ENCODE measurements around the gene BIRC6. TPM values are rescaled to one million over a fixed set of nuclear protein-coding genes. Genes with fewer than 3 reads are reported as not detected.

The BIRC6 gene
- total RNA-seq, 1 experiment from 2014 or later: 63.1 TPM

GRCh38 chr2:32485399-32485798 is 128.6 kb downstream of the BIRC6 start (continued):
- TF ChIP-seq ZBTB43 (CRISPR knock-in tag; IDR thresholded peaks at IDR 0.05) (no peak), RORB (CRISPR knock-in tag; IDR thresholded peaks at IDR 0.05) (no peak), SP1 (CRISPR knock-in tag; conservative IDR thresholded peaks at IDR 0.05) (no peak), SMAD3 (CRISPR knock-in tag; IDR thresholded peaks at IDR 0.05; ENCODE audit: borderline replicate concordance) (no peak), ELF4 (CRISPR knock-in tag; IDR thresholded peaks at IDR 0.05; ENCODE audit: low read depth) (no peak)
- TF ChIP-seq, protein P1, sequence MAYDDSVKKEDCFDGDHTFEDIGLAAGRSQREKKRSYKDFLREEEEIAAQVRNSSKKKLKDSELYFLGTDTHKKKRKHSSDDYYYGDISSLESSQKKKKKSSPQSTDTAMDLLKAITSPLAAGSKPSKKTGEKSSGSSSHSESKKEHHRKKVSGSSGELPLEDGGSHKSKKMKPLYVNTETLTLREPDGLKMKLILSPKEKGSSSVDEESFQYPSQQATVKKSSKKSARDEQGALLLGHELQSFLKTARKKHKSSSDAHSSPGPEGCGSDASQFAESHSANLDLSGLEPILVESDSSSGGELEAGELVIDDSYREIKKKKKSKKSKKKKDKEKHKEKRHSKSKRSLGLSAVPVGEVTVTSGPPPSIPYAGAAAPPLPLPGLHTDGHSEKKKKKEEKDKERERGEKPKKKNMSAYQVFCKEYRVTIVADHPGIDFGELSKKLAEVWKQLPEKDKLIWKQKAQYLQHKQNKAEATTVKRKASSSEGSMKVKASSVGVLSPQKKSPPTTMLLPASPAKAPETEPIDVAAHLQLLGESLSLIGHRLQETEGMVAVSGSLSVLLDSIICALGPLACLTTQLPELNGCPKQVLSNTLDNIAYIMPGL (CRISPR knock-in tag; IDR thresholded peaks at IDR 0.05): no peak
- TF ChIP-seq, protein P2, sequence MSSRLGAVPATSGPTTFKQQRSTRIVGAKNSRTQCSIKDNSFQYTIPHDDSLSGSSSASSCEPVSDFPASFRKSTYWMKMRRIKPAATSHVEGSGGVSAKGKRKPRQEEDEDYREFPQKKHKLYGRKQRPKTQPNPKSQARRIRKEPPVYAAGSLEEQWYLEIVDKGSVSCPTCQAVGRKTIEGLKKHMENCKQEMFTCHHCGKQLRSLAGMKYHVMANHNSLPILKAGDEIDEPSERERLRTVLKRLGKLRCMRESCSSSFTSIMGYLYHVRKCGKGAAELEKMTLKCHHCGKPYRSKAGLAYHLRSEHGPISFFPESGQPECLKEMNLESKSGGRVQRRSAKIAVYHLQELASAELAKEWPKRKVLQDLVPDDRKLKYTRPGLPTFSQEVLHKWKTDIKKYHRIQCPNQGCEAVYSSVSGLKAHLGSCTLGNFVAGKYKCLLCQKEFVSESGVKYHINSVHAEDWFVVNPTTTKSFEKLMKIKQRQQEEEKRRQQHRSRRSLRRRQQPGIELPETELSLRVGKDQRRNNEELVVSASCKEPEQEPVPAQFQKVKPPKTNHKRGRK (CRISPR knock-in tag; IDR thresholded peaks at IDR 0.05; ENCODE audit: borderline replicate concordance): no peak
- TF ChIP-seq, protein P3, sequence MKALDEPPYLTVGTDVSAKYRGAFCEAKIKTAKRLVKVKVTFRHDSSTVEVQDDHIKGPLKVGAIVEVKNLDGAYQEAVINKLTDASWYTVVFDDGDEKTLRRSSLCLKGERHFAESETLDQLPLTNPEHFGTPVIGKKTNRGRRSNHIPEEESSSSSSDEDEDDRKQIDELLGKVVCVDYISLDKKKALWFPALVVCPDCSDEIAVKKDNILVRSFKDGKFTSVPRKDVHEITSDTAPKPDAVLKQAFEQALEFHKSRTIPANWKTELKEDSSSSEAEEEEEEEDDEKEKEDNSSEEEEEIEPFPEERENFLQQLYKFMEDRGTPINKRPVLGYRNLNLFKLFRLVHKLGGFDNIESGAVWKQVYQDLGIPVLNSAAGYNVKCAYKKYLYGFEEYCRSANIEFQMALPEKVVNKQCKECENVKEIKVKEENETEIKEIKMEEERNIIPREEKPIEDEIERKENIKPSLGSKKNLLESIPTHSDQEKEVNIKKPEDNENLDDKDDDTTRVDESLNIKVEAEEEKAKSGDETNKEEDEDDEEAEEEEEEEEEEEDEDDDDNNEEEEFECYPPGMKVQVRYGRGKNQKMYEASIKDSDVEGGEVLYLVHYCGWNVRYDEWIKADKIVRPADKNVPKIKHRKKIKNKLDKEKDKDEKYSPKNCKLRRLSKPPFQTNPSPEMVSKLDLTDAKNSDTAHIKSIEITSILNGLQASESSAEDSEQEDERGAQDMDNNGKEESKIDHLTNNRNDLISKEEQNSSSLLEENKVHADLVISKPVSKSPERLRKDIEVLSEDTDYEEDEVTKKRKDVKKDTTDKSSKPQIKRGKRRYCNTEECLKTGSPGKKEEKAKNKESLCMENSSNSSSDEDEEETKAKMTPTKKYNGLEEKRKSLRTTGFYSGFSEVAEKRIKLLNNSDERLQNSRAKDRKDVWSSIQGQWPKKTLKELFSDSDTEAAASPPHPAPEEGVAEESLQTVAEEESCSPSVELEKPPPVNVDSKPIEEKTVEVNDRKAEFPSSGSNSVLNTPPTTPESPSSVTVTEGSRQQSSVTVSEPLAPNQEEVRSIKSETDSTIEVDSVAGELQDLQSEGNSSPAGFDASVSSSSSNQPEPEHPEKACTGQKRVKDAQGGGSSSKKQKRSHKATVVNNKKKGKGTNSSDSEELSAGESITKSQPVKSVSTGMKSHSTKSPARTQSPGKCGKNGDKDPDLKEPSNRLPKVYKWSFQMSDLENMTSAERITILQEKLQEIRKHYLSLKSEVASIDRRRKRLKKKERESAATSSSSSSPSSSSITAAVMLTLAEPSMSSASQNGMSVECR (CRISPR knock-in tag; IDR thresholded peaks at IDR 0.05; ENCODE audit: borderline replicate concordance): no peak

GRCh38 chr2:32489061-32489460 is 132.2 kb downstream of the BIRC6 start:
- no peak for TF ChIP-seq ATF1 (CRISPR knock-in tag; IDR thresholded peaks at IDR 0.05)
- TF ChIP-seq, protein P1 (CRISPR knock-in tag; IDR thresholded peaks at IDR 0.05): no peak
- no peak for TF ChIP-seq FOXP1 (CRISPR knock-in tag; IDR thresholded peaks at IDR 0.05; ENCODE audit: borderline replicate concordance)
- TF ChIP-seq, protein P4, sequence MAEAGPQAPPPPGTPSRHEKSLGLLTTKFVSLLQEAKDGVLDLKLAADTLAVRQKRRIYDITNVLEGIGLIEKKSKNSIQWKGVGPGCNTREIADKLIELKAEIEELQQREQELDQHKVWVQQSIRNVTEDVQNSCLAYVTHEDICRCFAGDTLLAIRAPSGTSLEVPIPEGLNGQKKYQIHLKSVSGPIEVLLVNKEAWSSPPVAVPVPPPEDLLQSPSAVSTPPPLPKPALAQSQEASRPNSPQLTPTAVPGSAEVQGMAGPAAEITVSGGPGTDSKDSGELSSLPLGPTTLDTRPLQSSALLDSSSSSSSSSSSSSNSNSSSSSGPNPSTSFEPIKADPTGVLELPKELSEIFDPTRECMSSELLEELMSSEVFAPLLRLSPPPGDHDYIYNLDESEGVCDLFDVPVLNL (CRISPR knock-in tag; IDR thresholded peaks at IDR 0.05; ENCODE audit: borderline replicate concordance, low read depth): no peak
- TF ChIP-seq MXD4 (CRISPR knock-in tag; IDR thresholded peaks at IDR 0.05; ENCODE audit: borderline replicate concordance): no peak
- TF ChIP-seq HMGA2 (CRISPR knock-in tag; IDR thresholded peaks at IDR 0.05): 0 out of 2 replicates have a peak, but pooled peaks have one; percentile 68
- TF ChIP-seq ZNF671 (CRISPR knock-in tag; IDR thresholded peaks at IDR 0.05): no peak
- TF ChIP-seq FOXJ3 (CRISPR knock-in tag; IDR thresholded peaks at IDR 0.05; ENCODE audit: borderline replicate concordance): no peak
- H3K9me3 Mint-ChIP-seq: no peaks in the 10 kb centered on the region
- POLR2A ChIA-PET: no interaction called here
- CTCF ChIA-PET: interaction anchor here (0.6 kb wide), 1 partner anchor 447 kb away, joined by 3 read pairs; no protein-coding TSS in a partner anchor
- ATAC-seq (no peak), DNase-seq (ENCODE audit: low spot score) (no peak)
- peaks cover 32% of the 10 kb centered on the region for H3K36me3 Mint-ChIP-seq
- no peaks in the 10 kb centered on the region for H3K4me1 Mint-ChIP-seq
- no peak overlapping the region for H3K4me3 Mint-ChIP-seq
- H3K27me3 Mint-ChIP-seq (ENCODE audit: low read depth): no peaks in the 10 kb centered on the region
- H3K27ac Mint-ChIP-seq: no peak overlapping the region
